Naive B cell (primary cell): ENCODE data around the gene GOLPH3L. TPM values are rescaled to one million over a fixed set of nuclear protein-coding genes. Genes with fewer than 3 reads are reported as not detected.
"Not testable (repeated sequence)": the region's sequence is repeated elsewhere in the genome, so short reads cannot be mapped to it uniquely, and the experiment has no call there.

Source experiments
- ATAC-seq, 2 donors: fragments of 150-1000 bp; cut with Tn5 transposase; 2 replicates each; pipeline ENCODE4 v1.10.0; 2021; ENCODE audit warnings: low read depth in 2 of 2, mild to moderate bottlenecking in 2 of 2, moderate library complexity in 2 of 2
- DNase-seq: peaks from one replicate; pipeline ENCODE4 v3.0.0; 2022
- H3K27ac Mint-ChIP-seq, 6 donors: one replicate each; pipeline ENCODE4 v1.8.0; 2020 to 2022; ENCODE audit warnings: mild to moderate bottlenecking in 6 of 6, mixed read lengths in 6 of 6, moderate library complexity in 5 of 6, inconsistent platforms in 2 of 6
- H3K27me3 Mint-ChIP-seq, 3 donors: one replicate each; pipeline ENCODE4 v1.8.0; 2021 to 2022; ENCODE audit warnings: mixed read lengths in 3 of 3, mild to moderate bottlenecking in 1 of 3
- H3K36me3 Mint-ChIP-seq, 2 donors: one replicate each; pipeline ENCODE4 v1.8.0; 2020 to 2022; ENCODE audit warnings: mixed read lengths in 2 of 2, inconsistent platforms in 1 of 2, mild to moderate bottlenecking in 1 of 2
- H3K4me1 Mint-ChIP-seq, 3 donors: one replicate each; pipeline ENCODE4 v1.8.0; 2020 to 2022; ENCODE audit warnings: mixed read lengths in 3 of 3, inconsistent platforms in 1 of 3, mild to moderate bottlenecking in 1 of 3, moderate library complexity in 1 of 3
- H3K4me3 Mint-ChIP-seq, 8 donors: one replicate each; pipeline ENCODE4 v1.8.0; 2020 to 2022; ENCODE audit warnings: mild to moderate bottlenecking in 8 of 8, mixed read lengths in 8 of 8, moderate library complexity in 8 of 8, inconsistent platforms in 2 of 8
- H3K9me3 Mint-ChIP-seq, 7 donors: one replicate each; pipeline ENCODE4 v1.8.0; 2020 to 2022; ENCODE audit warnings: mixed read lengths in 7 of 7, mild to moderate bottlenecking in 5 of 7, inconsistent platforms in 2 of 7, moderate library complexity in 1 of 7
- polyA plus RNA-seq, 6 donors: library from polyadenylated mRNA; unstranded; fragments of 300-500 nt; fragmentation: Illumina TruSeq; gene quantifications; one replicate each; pipeline ENCODE4 v1.2.3, GENCODE V29; 2021; ENCODE audit warnings: low read depth in 6 of 6

GOLPH3L gene
- polyA plus RNA-seq, 6 donors from 2014 or later = 10.1 to 27.8 (median 24.4) TPM

DNA sequence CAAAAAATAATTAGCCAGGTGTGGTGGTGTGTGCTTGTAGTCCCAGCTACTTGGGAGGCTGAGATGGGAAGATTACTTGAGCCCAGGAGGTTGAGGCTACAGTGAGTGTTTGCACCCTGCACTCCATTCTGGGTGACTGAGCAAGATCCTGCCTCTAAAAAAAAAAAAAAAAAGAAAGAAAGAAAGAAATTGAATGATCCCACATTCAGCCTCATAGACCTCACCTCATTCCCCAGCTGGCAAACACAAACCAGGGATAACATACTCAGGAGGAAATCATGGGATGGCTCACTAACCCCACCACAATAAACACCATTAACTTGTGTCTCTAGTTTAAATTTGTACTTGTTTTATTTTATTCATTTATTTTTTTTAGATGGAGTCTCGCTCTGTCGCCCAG lies 76.0 kb downstream of the GOLPH3L start:
- H3K9me3 Mint-ChIP-seq = no peaks in the 10 kb centered on the region
- H3K4me1 Mint-ChIP-seq = peaks cover 23 to 34% (median 32%) of the 10 kb centered on the region in 3 donors
- H3K27ac Mint-ChIP-seq = peak overlapping the region; percentile 54 to 94 (median 75)
- peak overlapping the region in 2 of 8 donors; percentile 25 to 32 for H3K4me3 Mint-ChIP-seq
- no peaks in the 10 kb centered on the region for H3K27me3 Mint-ChIP-seq
- DNase-seq = no peak
- ATAC-seq = no peak
- peaks cover 25 to 30% of the 10 kb centered on the region in 2 donors for H3K36me3 Mint-ChIP-seq

DNA sequence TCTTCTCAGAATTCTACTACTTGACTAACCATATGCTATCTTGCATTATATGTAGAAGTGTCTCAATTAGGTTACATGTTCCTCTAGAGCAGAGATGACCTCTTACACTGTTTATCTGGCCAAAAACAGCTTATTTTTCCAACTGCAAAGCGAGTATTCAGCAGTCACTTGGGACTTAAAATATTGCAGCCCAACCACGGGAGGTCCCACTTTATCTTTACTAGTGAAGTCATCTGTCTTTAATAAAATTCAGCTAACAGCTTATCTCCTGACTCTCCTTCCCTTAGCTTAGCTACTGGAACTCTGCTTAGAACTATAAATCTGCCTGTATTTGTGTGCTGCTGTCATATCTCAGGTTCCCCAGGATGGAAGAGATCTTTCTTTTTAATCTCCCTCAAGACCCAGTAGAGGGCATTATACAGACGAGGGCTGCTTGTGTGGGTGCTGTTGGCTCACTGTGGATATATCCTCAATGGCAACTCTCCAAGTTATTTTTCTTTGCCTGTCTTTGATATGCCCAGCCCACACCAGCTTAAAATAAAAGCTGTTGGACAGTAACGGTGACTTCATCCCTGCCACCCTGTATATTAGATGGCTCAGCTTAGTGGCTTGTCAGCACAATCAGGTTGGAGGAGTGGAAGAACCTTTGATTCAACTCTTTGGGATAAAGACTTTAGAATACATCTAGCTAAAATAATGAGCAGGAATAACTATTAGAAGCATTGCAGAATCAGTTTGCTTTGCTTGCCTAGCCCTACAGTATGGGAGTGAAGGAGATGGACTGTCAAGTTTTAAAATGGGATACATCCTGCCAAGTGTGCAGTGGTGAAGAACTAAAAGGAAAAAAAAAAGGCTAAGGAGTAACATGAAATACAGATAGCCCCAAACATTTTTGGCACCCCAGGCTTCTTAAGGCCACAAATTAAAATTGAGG lies 77.1 kb downstream of the GOLPH3L start:
- Mint-ChIP-seq H3K4me1 (peaks cover 32 to 36% (median 33%) of the 10 kb centered on the region in 3 donors), H3K9me3 (no peaks in the 10 kb centered on the region), H3K27ac (peak overlapping the region in 4 of 6 donors; percentile 21 to 85 (median 68)), H3K4me3 (no peak overlapping the region), H3K36me3 (peaks cover 26 to 33% of the 10 kb centered on the region in 2 donors), H3K27me3 (no peaks in the 10 kb centered on the region)
- ATAC-seq (peak; percentile 44 to 55), DNase-seq (no peak)

DNA sequence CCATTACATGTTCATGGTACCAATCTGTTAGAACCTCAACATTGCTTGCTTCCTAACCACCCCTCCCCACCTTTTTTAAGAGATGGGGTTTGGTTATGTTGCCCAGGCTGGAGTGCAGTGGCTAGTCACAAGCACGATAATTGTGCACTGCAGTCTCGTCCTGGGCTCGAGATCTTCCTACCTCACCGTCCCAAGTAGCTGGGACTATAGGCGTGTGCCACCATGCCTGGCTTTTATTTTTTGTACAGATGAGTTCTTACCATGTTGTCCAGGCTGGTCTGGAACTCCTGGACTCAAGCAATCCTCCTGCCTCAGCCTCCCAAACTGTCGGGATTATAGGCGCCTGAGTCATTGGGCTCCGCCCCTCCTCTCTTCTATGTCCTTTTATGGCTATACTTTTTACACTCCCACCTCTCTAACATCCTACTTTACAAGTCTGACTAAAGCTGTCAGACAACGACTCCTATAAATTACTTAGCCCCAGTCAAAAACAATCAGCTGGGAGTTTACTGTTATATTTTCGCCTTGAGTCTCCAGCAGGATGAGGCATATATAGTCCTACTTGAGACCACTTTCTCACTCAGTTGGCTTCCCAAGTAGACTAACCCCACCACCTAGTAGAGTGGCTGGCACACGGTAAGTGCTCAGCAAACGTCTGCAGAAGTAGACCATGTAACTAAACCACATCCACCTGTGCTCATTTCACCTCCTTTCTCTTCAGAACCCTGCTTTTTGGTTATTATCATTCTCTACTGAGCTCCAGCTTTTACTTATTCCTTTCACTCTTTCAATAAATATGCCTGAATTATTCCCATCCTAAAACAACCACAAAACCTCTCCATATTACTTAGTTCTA lies 81.4 kb downstream of the GOLPH3L start:
- no peaks in the 10 kb centered on the region for H3K27me3 Mint-ChIP-seq
- ATAC-seq = no peak
- H3K36me3 Mint-ChIP-seq = peaks cover 8 to 16% of the 10 kb centered on the region in 2 donors
- no peaks in the 10 kb centered on the region for H3K9me3 Mint-ChIP-seq
- peak overlapping the region in 1 of 8 donors; percentile 44 for H3K4me3 Mint-ChIP-seq
- no peak for DNase-seq
- H3K4me1 Mint-ChIP-seq = peaks cover 44 to 53% (median 46%) of the 10 kb centered on the region in 3 donors
- peak overlapping the region in 3 of 6 donors; percentile 40 to 94 (median 76) for H3K27ac Mint-ChIP-seq

DNA sequence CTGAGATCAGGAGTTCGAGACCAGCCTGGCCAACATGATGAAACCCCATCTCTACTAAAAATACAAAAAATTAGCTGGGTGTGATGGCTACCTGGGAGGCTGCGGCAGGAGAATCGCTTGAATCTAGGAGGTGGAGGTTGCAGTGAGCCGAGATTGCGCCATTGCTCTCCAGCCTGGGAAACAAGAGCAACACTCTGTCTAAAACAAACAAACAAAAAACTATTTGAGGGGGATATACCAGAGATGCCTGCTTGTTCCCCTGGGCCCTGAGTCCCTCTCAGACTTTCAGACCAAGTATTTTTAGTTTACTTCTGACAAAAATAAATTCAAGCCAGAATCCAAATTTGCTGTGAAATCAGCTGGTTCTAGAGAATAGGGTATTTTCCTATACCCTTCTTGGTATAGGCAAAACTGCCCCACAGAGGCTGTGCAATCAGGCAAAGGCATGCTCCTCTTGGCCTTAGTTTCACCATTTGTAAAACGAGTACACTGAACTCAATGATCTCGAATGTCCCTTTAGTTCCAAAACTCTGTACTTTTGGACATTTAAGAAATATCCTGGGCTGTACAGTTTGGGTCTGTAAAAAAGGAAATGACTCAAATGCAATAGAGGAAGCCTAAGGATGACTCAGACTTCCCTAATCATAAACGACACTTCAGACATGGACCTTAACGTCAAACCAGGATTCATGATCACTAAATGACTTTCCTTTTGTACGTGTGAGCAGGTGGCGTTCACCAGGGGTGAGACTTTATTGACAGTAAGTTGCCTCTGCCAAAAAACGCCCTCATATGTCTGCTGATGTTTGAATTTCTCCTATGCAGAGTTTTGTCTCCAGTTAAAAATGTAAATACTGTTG lies 83.7 kb downstream of the GOLPH3L start:
- peak; percentile 31 for DNase-seq
- Mint-ChIP-seq H3K4me1 (peaks cover 35 to 41% (median 36%) of the 10 kb centered on the region in 3 donors), H3K36me3 (peaks cover 5 to 8% of the 10 kb centered on the region in 2 donors)

DNA sequence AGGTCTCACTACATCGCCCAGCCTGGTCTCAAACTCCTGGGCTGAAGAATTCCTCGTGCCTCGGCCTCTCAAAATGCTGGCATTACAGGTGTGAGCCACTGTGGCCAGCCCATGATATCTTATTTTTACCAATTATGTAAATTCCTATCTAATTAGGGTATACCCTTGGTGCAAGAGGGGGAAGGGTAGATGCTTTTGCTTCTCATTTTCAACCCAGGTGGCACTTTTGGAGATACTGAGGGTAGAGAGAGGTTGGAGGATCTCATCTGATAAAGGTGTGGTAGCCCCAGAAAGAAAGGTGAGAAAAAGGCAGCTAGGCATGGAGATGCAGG lies 85.0 kb downstream of the GOLPH3L start:
- DNase-seq (no peak), ATAC-seq (no peak)
- H3K4me3 Mint-ChIP-seq = peak overlapping the region in 3 of 8 donors; percentile 20 to 65 (median 37)
- peaks cover 35 to 41% (median 36%) of the 10 kb centered on the region in 3 donors for H3K4me1 Mint-ChIP-seq
- H3K27ac Mint-ChIP-seq = peak overlapping the region; percentile 29 to 92 (median 84)
- peaks cover 5 to 8% of the 10 kb centered on the region in 2 donors for H3K36me3 Mint-ChIP-seq
- H3K27me3 Mint-ChIP-seq = no peaks in the 10 kb centered on the region
- no peaks in the 10 kb centered on the region for H3K9me3 Mint-ChIP-seq

More for the DNA sequence above, 83.7 kb downstream of the GOLPH3L start:
- peak; percentile 56 to 64 for ATAC-seq
- Mint-ChIP-seq H3K9me3 (no peaks in the 10 kb centered on the region), H3K27ac (peak overlapping the region; percentile 76 to 93 (median 84)), H3K4me3 (peak overlapping the region in 5 of 8 donors; percentile 10 to 65 (median 26)), H3K27me3 (no peaks in the 10 kb centered on the region)

DNA sequence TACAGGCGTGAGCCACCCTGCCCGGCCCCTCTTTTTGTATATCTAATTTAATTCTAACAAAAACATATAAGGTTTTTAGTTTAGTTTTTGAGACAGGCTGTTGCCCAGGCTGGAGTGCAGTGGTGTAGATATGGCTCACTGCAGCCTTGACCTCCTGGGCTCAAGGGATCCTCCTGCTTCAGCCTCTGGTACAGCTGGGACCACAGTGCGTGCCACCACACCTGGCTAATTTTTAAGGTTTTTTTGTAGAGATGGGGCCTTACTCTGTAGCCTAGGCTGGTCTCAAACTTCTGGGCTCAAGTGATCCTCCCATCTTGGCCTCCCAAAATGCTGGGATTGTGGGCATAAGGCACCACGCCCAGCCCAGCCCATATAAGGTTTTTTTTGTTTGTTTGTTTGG lies 86.4 kb downstream of the GOLPH3L start:
- H3K27ac Mint-ChIP-seq = peak overlapping the region; percentile 36 to 85 (median 76)
- no peaks in the 10 kb centered on the region for H3K9me3 Mint-ChIP-seq
- H3K36me3 Mint-ChIP-seq = peaks cover under 1 to 4% of the 10 kb centered on the region in 2 donors
- no peaks in the 10 kb centered on the region for H3K27me3 Mint-ChIP-seq
- H3K4me3 Mint-ChIP-seq = no peak overlapping the region
- no peak for DNase-seq
- ATAC-seq = no peak
- peaks cover 29 to 39% (median 30%) of the 10 kb centered on the region in 3 donors for H3K4me1 Mint-ChIP-seq

DNA sequence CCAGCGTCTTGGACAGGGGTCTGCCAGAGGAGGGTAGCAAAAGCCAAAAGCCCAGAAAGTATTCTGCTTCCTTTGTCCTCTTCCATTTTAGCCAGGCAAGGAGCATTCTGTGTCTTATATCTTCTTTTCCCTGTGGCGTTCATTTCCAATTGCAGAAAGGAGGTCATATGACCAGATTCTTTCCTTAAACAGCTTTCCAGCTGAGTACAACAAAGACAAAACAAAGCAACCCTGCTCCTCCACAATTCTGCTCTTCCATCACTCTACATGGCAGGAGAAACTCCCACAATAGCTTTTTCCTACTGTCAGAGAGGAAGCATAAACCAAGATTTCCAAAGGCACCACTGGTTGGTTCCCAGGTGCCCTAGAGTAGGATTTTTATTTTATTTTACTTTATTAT lies 87.2 kb downstream of the GOLPH3L start:
- DNase-seq (no peak), ATAC-seq (no peak)
- Mint-ChIP-seq H3K4me3 (no peak overlapping the region), H3K27ac (peak overlapping the region in 3 of 6 donors; percentile 51 to 83 (median 60)), H3K9me3 (no peaks in the 10 kb centered on the region), H3K4me1 (peaks cover 23 to 37% (median 25%) of the 10 kb centered on the region in 3 donors), H3K36me3 (no peaks in the 10 kb centered on the region), H3K27me3 (no peaks in the 10 kb centered on the region)

DNA sequence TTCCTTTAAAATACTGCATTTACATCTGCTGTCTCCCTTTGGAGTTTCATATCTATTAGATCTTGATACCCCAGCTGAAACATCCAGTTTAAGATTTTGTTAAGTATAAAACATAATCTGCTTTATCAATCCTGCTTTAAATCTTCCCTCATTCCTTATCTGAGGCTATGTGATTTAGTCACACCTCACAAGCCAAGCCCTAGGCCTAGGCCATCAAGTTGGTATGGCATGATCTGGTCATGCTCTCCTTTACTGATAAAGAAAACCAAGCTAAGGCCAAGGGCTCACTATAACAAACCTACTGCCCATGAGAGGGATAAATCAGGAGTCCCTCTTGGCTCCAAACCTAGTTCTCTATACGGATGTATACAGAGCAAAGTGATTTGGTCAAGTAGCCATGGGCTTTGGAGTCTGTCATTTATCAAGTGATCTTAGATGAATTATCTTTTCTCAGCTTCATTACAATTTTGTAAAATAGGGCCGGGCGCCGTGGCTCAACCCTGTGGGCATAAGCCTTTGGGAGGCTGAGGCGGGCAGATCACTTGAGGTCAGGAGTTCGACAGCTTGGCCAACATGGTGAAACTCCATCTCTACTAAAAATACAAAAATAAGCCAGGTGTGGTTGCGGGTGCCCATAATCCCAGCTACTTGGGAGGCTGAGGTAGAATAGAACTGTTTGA lies 90.4 kb downstream of the GOLPH3L start:
- Mint-ChIP-seq H3K9me3 (no peaks in the 10 kb centered on the region), H3K27me3 (no peaks in the 10 kb centered on the region), H3K36me3 (no peaks in the 10 kb centered on the region), H3K4me1 (peaks cover 9 to 16% (median 14%) of the 10 kb centered on the region in 3 donors), H3K27ac (peak overlapping the region in 2 of 6 donors; percentile 35 to 56), H3K4me3 (no peak overlapping the region)
- no peak for ATAC-seq
- DNase-seq = no peak

DNA sequence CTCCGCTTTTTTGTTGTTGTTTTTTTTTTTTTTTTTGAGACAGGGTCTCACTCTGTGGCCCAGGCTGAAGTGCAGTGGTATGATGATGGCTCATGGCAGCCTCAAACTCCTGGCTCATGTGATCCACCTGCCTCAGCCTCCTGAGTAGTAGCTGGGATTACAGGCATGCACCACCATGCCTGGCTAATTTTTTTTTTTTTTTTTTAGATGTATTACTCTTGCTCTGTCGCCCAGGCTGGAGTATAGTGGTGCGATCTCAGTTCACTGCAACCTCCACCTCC lies 91.6 kb downstream of the GOLPH3L start:
- H3K9me3 Mint-ChIP-seq, DNase-seq, H3K27me3 Mint-ChIP-seq, H3K4me1 Mint-ChIP-seq, ATAC-seq, H3K27ac Mint-ChIP-seq, H3K36me3 Mint-ChIP-seq, H3K4me3 Mint-ChIP-seq: not testable (repeated sequence)

DNA sequence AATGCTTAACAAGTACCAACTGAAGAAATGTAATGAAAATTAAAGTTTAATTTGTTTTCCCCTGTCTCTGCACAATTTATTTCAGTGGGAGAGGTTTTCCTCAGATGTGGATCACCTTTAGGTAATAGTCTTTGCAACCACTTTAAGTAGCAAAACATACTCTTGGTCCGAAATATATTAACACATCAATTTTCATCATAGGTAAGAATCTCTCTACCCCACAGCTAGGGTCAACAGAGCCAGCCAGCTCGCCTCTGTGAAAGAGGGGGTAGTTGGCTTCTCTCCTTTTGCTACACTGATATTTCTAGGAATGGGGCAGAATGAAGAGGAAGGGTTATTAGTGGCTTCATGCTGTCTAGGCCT lies 92.7 kb downstream of the GOLPH3L start:
- no peaks in the 10 kb centered on the region for H3K36me3 Mint-ChIP-seq
- H3K27me3 Mint-ChIP-seq = no peaks in the 10 kb centered on the region
- no peaks in the 10 kb centered on the region for H3K9me3 Mint-ChIP-seq
- H3K4me1 Mint-ChIP-seq = peaks cover 0 to 10% (median 7%) of the 10 kb centered on the region in 3 donors
- ATAC-seq = no peak
- H3K27ac Mint-ChIP-seq = peak overlapping the region in 3 of 6 donors; percentile 6 to 85 (median 74)
- no peak for DNase-seq
- no peak overlapping the region for H3K4me3 Mint-ChIP-seq

DNA sequence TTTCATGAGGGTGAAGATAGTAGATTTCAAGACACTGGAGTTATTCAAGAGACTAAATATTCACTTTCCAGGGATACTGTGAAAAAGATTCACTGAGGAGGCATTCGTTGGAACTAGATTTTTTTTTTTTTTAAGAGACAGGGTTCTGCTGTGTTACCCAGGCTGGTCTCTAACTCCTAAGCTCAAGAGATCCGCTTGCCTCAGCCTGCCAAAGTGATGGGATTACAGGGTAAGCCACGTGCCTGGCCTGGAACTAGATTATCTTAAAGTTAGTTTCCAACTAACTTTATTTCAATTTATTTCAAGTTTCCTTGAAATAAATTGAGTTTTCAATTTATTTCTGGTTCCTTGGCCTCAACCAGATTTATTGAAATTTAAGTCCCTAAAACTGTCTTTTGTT lies 93.2 kb downstream of the GOLPH3L start:
- no peak overlapping the region for H3K4me3 Mint-ChIP-seq
- DNase-seq (no peak), ATAC-seq (no peak)
- peaks cover 0 to 10% (median 5%) of the 10 kb centered on the region in 3 donors for H3K4me1 Mint-ChIP-seq
- no peaks in the 10 kb centered on the region for H3K27me3 Mint-ChIP-seq
- no peaks in the 10 kb centered on the region for H3K9me3 Mint-ChIP-seq
- no peaks in the 10 kb centered on the region for H3K36me3 Mint-ChIP-seq
- H3K27ac Mint-ChIP-seq = peak overlapping the region in 2 of 6 donors; percentile 71 to 85

DNA sequence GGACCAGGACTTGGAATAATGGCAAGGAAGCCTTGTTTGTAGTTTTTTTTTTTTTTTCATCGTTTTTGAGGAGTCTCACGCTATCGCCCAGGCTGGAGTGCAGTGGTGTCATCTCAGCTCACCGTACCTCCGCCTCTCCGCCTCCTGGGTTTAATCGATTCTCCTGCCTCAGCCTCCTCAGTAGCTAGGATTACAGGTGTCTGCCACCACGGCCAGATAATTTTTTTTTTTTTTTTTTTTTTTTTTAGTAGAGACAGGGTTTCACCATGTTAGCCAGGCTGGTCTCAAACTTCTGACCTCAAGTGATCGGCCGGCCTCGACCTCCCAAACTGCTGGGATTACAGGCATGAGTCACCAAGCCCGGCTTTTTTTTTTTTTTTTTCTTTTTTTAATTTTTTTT lies 94.6 kb downstream of the GOLPH3L start:
- H3K36me3 Mint-ChIP-seq, ATAC-seq, H3K4me3 Mint-ChIP-seq, H3K27ac Mint-ChIP-seq, H3K27me3 Mint-ChIP-seq, H3K9me3 Mint-ChIP-seq, DNase-seq: not testable (repeated sequence)
- peaks cover 4 to 10% (median 5%) of the 10 kb centered on the region in 3 donors for H3K4me1 Mint-ChIP-seq
